T-helper 17 cell (primary cell): ENCODE measurements around the gene RHOF. TPM values are rescaled to one million over a fixed set of nuclear protein-coding genes. Genes with fewer than 3 reads are reported as not detected.
"Not testable (repeated sequence)": the region's sequence is repeated elsewhere in the genome, so short reads cannot be mapped to it uniquely, and the experiment has no call there.

Source experiments
- ATAC-seq: fragments of 150-1000 bp; cut with Tn5 transposase; 2 replicates; pipeline ENCODE4 v1.10.0; 2021; ENCODE audit warnings: mild to moderate bottlenecking, moderate library complexity
- DNase-seq, 3 donors: peaks; one replicate each; pipeline versions ENCODE4 v3.0.0 to v3.0.0-alpha.2; 2020 to 2021
- H3K9me3 ChIP-seq: one replicate; pipeline ENCODE4 v1.7.0; 2013; ENCODE audit warnings: low read length, mild to moderate bottlenecking; ENCODE audit not compliant: control insufficient read depth, poor library complexity, severe bottlenecking
- H3K27ac Mint-ChIP-seq: one replicate; pipeline ENCODE4 v1.8.0; 2022; ENCODE audit warnings: mild to moderate bottlenecking, moderate library complexity, mixed read lengths
- H3K27me3 Mint-ChIP-seq: one replicate; pipeline ENCODE4 v1.8.0; 2022; ENCODE audit warnings: mixed read lengths
- H3K36me3 Mint-ChIP-seq: one replicate; pipeline ENCODE4 v1.8.0; 2022; ENCODE audit warnings: low read depth, mixed read lengths
- H3K4me1 Mint-ChIP-seq: one replicate; pipeline ENCODE4 v1.8.0; 2022; ENCODE audit warnings: mild to moderate bottlenecking, mixed read lengths
- H3K4me3 Mint-ChIP-seq: one replicate; pipeline ENCODE4 v1.8.0; 2022; ENCODE audit warnings: mild to moderate bottlenecking, moderate library complexity, mixed read lengths
- total RNA-seq, 4 donors: library from RNA in 2 of 4; stranded (reverse) in 2 of 4; gene quantifications; one replicate each; pipeline ENCODE4 v1.2.3 and lab custom pipeline; 2022 to 2026

RHOF gene
- total RNA-seq, 2 donors from 2014 or later: 121 to 122 TPM

- no peaks in the 10 kb centered on the region for H3K9me3 ChIP-seq
- DNase-seq (no peak), ATAC-seq (no peak)
- Mint-ChIP-seq H3K4me3 (no peak overlapping the region), H3K4me1 (no peaks in the 10 kb centered on the region), H3K27me3 (no peaks in the 10 kb centered on the region), H3K36me3 (no peaks in the 10 kb centered on the region), H3K27ac (no peak overlapping the region)
These were observed 31.2 kb downstream of the RHOF start for GRCh38 chr12:121762269-121762668.

GRCh38 chr12:121758536-121758935 is 35.0 kb downstream of the RHOF start:
- not testable (repeated sequence) for H3K36me3 Mint-ChIP-seq, DNase-seq, H3K4me1 Mint-ChIP-seq, H3K27ac Mint-ChIP-seq, ATAC-seq, H3K27me3 Mint-ChIP-seq, H3K4me3 Mint-ChIP-seq, H3K9me3 ChIP-seq

- Mint-ChIP-seq H3K27me3 (no peaks in the 10 kb centered on the region), H3K4me3 (no peak overlapping the region), H3K27ac (peak overlapping the region; percentile 16), H3K36me3 (no peaks in the 10 kb centered on the region), H3K4me1 (peaks cover 11% of the 10 kb centered on the region)
- no peaks in the 10 kb centered on the region for H3K9me3 ChIP-seq
- DNase-seq (no peak), ATAC-seq (no peak)
These were observed 37.9 kb downstream of the RHOF start for GRCh38 chr12:121755591-121755990.

GRCh38 chr12:121754836-121755235 is 38.7 kb downstream of the RHOF start:
- Mint-ChIP-seq H3K4me1 (peaks cover 11% of the 10 kb centered on the region), H3K27me3 (no peaks in the 10 kb centered on the region), H3K4me3 (no peak overlapping the region), H3K36me3 (no peaks in the 10 kb centered on the region), H3K27ac (no peak overlapping the region)
- DNase-seq: no peak
- ATAC-seq: no peak
- no peaks in the 10 kb centered on the region for H3K9me3 ChIP-seq

GRCh38 chr12:121753844-121754264 is 39.6 kb downstream of the RHOF start:
- ATAC-seq (no peak), DNase-seq (no peak)
- peaks cover 11% of the 10 kb centered on the region for H3K4me1 Mint-ChIP-seq
- H3K27ac Mint-ChIP-seq: no peak overlapping the region
- H3K9me3 ChIP-seq: no peaks in the 10 kb centered on the region
- H3K36me3 Mint-ChIP-seq: no peaks in the 10 kb centered on the region
- H3K4me3 Mint-ChIP-seq: no peak overlapping the region
- H3K27me3 Mint-ChIP-seq: no peaks in the 10 kb centered on the region

GRCh38 chr12:121751749-121752351 is 41.6 kb downstream of the RHOF start:
- H3K9me3 ChIP-seq: no peaks in the 10 kb centered on the region
- H3K36me3 Mint-ChIP-seq: no peaks in the 10 kb centered on the region
- H3K4me1 Mint-ChIP-seq: peaks cover 10% of the 10 kb centered on the region

GRCh38 chr12:121751034-121751433 is 42.5 kb downstream of the RHOF start:
- DNase-seq: no peak
- no peaks in the 10 kb centered on the region for H3K9me3 ChIP-seq
- Mint-ChIP-seq H3K4me1 (peaks cover 4% of the 10 kb centered on the region), H3K27ac (no peak overlapping the region), H3K4me3 (no peak overlapping the region), H3K36me3 (no peaks in the 10 kb centered on the region), H3K27me3 (no peaks in the 10 kb centered on the region)
- no peak for ATAC-seq

More at GRCh38 chr12:121751749-121752351, 41.6 kb downstream of the RHOF start:
- DNase-seq (no peak), ATAC-seq (no peak)
- H3K27ac Mint-ChIP-seq: no peak overlapping the region
- H3K27me3 Mint-ChIP-seq: no peaks in the 10 kb centered on the region
- no peak overlapping the region for H3K4me3 Mint-ChIP-seq

- H3K27me3 Mint-ChIP-seq: no peaks in the 10 kb centered on the region
These were observed 43.0 kb downstream of the RHOF start for GRCh38 chr12:121750507-121750955.

GRCh38 chr12:121749267-121749666 is 44.2 kb downstream of the RHOF start:
- no peak for DNase-seq
- no peaks in the 10 kb centered on the region for H3K36me3 Mint-ChIP-seq
- H3K9me3 ChIP-seq: no peaks in the 10 kb centered on the region
- peaks cover 3% of the 10 kb centered on the region for H3K4me1 Mint-ChIP-seq
- H3K4me3 Mint-ChIP-seq: no peak overlapping the region
- H3K27me3 Mint-ChIP-seq: no peaks in the 10 kb centered on the region
- ATAC-seq: no peak
- H3K27ac Mint-ChIP-seq: no peak overlapping the region

More at GRCh38 chr12:121750507-121750955, 43.0 kb downstream of the RHOF start:
- H3K36me3 Mint-ChIP-seq: no peaks in the 10 kb centered on the region
- H3K27ac Mint-ChIP-seq: no peak overlapping the region
- no peaks in the 10 kb centered on the region for H3K9me3 ChIP-seq
- DNase-seq (no peak), ATAC-seq (peak; percentile 23)
- no peak overlapping the region for H3K4me3 Mint-ChIP-seq
- peaks cover 3% of the 10 kb centered on the region for H3K4me1 Mint-ChIP-seq

GRCh38 chr12:121748571-121749265 is 44.8 kb downstream of the RHOF start:
- Mint-ChIP-seq H3K27me3 (no peaks in the 10 kb centered on the region), H3K4me3 (no peak overlapping the region), H3K36me3 (no peaks in the 10 kb centered on the region), H3K4me1 (peaks cover 3% of the 10 kb centered on the region), H3K27ac (no peak overlapping the region)
- H3K9me3 ChIP-seq: no peaks in the 10 kb centered on the region
- ATAC-seq: peak; percentile 68
- DNase-seq: peak in 1 of 3 donors; percentile 14

GRCh38 chr12:121748218-121748570 is 45.3 kb downstream of the RHOF start:
- ATAC-seq (no peak), DNase-seq (no peak)
- no peaks in the 10 kb centered on the region for H3K27me3 Mint-ChIP-seq
- H3K9me3 ChIP-seq: no peaks in the 10 kb centered on the region
- no peak overlapping the region for H3K27ac Mint-ChIP-seq
- H3K4me3 Mint-ChIP-seq: no peak overlapping the region
- no peaks in the 10 kb centered on the region for H3K36me3 Mint-ChIP-seq
- H3K4me1 Mint-ChIP-seq: peaks cover 3% of the 10 kb centered on the region

- not testable (repeated sequence) for H3K27ac Mint-ChIP-seq, H3K9me3 ChIP-seq, H3K27me3 Mint-ChIP-seq, H3K36me3 Mint-ChIP-seq, ATAC-seq, DNase-seq, H3K4me1 Mint-ChIP-seq, H3K4me3 Mint-ChIP-seq
These were observed 47.9 kb downstream of the RHOF start for GRCh38 chr12:121745545-121745944.

- no peaks in the 10 kb centered on the region for H3K9me3 ChIP-seq
- Mint-ChIP-seq H3K4me1 (peaks cover 5% of the 10 kb centered on the region), H3K27ac (peak overlapping the region; percentile 16), H3K4me3 (no peak overlapping the region), H3K36me3 (no peaks in the 10 kb centered on the region), H3K27me3 (no peaks in the 10 kb centered on the region)
- DNase-seq (no peak), ATAC-seq (no peak)
These were observed 51.7 kb downstream of the RHOF start for GRCh38 chr12:121741743-121742142.

- Mint-ChIP-seq H3K36me3 (no peaks in the 10 kb centered on the region), H3K4me1 (peaks cover 5% of the 10 kb centered on the region)
- ATAC-seq: no peak
These were observed 52.6 kb downstream of the RHOF start for GRCh38 chr12:121740847-121741246.

More at GRCh38 chr12:121740847-121741246, 52.6 kb downstream of the RHOF start:
- H3K27me3 Mint-ChIP-seq: no peaks in the 10 kb centered on the region
- no peaks in the 10 kb centered on the region for H3K9me3 ChIP-seq
- H3K4me3 Mint-ChIP-seq: no peak overlapping the region
- DNase-seq: no peak
- peak overlapping the region; percentile 47 for H3K27ac Mint-ChIP-seq
